ENCODE measurements around the gene PRDM15. TPM values are rescaled to one million over a fixed set of nuclear protein-coding genes. Genes with fewer than 3 reads are reported as not detected.

PRDM15 gene
- polyA plus RNA-seq, 4 donors, result 3.6 to 5.1 (median 4.3) TPM

GRCh38 chr21:41843584-41843983 lies 35.6 kb downstream of the PRDM15 start:
- no peak overlapping the region for H3K4me3 ChIP-seq (ENCODE audit: low read depth in 1 of 3, low read length in 3 of 3)
- 92 to 97% (median 96%) methylated on average over 2 of the region's 2 CpGs for WGBS, 3 donors

GRCh38 chr21:41840880-41841279 lies 38.3 kb downstream of the PRDM15 start:
- H3K4me3 ChIP-seq (ENCODE audit: low read depth in 1 of 3, low read length in 3 of 3), result no peak overlapping the region
- H3K27ac ChIP-seq (ENCODE audit: low read depth in 1 of 3, low read length in 2 of 3), result no peak overlapping the region
- DNase-seq (no peak), FAIRE-seq (no peak)
- no peaks in the 10 kb centered on the region for H3K27me3 ChIP-seq (ENCODE audit: control insufficient read depth in 3 of 3, insufficient read depth in 3 of 3, low read length in 3 of 3)
- 93 to 100% (median 100%) methylated on average over 1 of the region's 1 CpG for WGBS, 3 donors
- H3K4me1 ChIP-seq (ENCODE audit: control insufficient read depth in 3 of 3, insufficient read depth in 2 of 3, low read depth in 1 of 3, low read length in 2 of 3), result no peaks in the 10 kb centered on the region
- peaks cover 6 to 38% (median 6%) of the 10 kb centered on the region in 3 donors for H3K36me3 ChIP-seq (ENCODE audit: control insufficient read depth in 3 of 3, insufficient read depth in 2 of 3, low read depth in 1 of 3, low read length in 3 of 3)
- no peaks in the 10 kb centered on the region for H3K9me3 ChIP-seq (ENCODE audit: control insufficient read depth in 2 of 2, insufficient read depth in 1 of 2, low read depth in 1 of 2, low read length in 1 of 2)

More at GRCh38 chr21:41843584-41843983, 35.6 kb downstream of the PRDM15 start:
- no peaks in the 10 kb centered on the region for H3K9me3 ChIP-seq (ENCODE audit: control insufficient read depth in 2 of 2, insufficient read depth in 1 of 2, low read depth in 1 of 2, low read length in 1 of 2)
- peaks cover 0 to 43% (median 0%) of the 10 kb centered on the region in 3 donors for H3K36me3 ChIP-seq (ENCODE audit: control insufficient read depth in 3 of 3, insufficient read depth in 2 of 3, low read depth in 1 of 3, low read length in 3 of 3)
- H3K27ac ChIP-seq (ENCODE audit: low read depth in 1 of 3, low read length in 2 of 3), result no peak overlapping the region
- FAIRE-seq (no peak), DNase-seq (no peak)
- H3K4me1 ChIP-seq (ENCODE audit: control insufficient read depth in 3 of 3, insufficient read depth in 2 of 3, low read depth in 1 of 3, low read length in 2 of 3), result no peaks in the 10 kb centered on the region
- H3K27me3 ChIP-seq (ENCODE audit: control insufficient read depth in 3 of 3, insufficient read depth in 3 of 3, low read length in 3 of 3), result no peaks in the 10 kb centered on the region

GRCh38 chr21:41839387-41840000 lies 39.6 kb downstream of the PRDM15 start:
- no peak for FAIRE-seq

DNA sequence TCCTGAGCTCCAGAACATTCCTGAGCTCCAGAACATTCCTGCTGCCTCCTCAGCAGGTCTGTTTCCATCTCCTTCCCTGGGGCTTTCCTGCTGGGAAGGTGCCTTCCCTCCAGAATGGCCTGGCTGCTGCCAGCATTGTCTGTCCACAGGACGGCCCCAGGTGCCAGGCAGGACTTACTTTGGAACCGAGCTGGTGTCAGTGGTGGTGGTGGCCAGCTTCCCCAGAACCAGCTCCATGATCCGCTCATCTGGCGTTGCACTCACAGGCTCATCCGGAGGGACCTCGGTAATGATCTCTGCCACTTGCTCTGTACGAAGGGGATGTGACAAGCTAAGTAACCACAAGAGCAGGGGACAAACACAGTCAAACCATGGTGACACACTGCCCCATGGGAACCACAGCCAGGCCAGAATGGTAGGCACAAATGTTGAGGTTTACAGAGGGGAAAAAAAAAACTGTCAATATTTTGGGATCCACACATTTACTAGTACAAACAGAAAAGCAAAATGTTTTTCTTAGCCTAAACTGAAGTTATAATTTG lies 41.3 kb downstream of the PRDM15 start:
- H3K4me1 ChIP-seq (ENCODE audit: control insufficient read depth in 3 of 3, insufficient read depth in 2 of 3, low read depth in 1 of 3, low read length in 2 of 3), result no peaks in the 10 kb centered on the region
- no peaks in the 10 kb centered on the region for H3K27me3 ChIP-seq (ENCODE audit: control insufficient read depth in 3 of 3, insufficient read depth in 3 of 3, low read length in 3 of 3)
- H3K4me3 ChIP-seq (ENCODE audit: low read depth in 1 of 3, low read length in 3 of 3), result no peak overlapping the region
- DNase-seq (no peak), FAIRE-seq (no peak)
- 76 to 90% (median 80%) methylated on average over 7 of the region's 7 CpGs for WGBS, 3 donors
- no peaks in the 10 kb centered on the region for H3K9me3 ChIP-seq (ENCODE audit: control insufficient read depth in 2 of 2, insufficient read depth in 1 of 2, low read depth in 1 of 2, low read length in 1 of 2)
- H3K27ac ChIP-seq (ENCODE audit: low read depth in 1 of 3, low read length in 2 of 3), result no peak overlapping the region
- peaks cover 10 to 55% (median 21%) of the 10 kb centered on the region in 3 donors for H3K36me3 ChIP-seq (ENCODE audit: control insufficient read depth in 3 of 3, insufficient read depth in 2 of 3, low read depth in 1 of 3, low read length in 3 of 3)

More at GRCh38 chr21:41839387-41840000, 39.6 kb downstream of the PRDM15 start:
- Histone ChIP-seq H3K27me3 (ENCODE audit: control insufficient read depth in 3 of 3, insufficient read depth in 3 of 3, low read length in 3 of 3) (no peaks in the 10 kb centered on the region), H3K27ac (ENCODE audit: low read depth in 1 of 3, low read length in 2 of 3) (no peak overlapping the region), H3K4me3 (ENCODE audit: low read depth in 1 of 3, low read length in 3 of 3) (no peak overlapping the region), H3K4me1 (ENCODE audit: control insufficient read depth in 3 of 3, insufficient read depth in 2 of 3, low read depth in 1 of 3, low read length in 2 of 3) (no peaks in the 10 kb centered on the region), H3K9me3 (ENCODE audit: control insufficient read depth in 2 of 2, insufficient read depth in 1 of 2, low read depth in 1 of 2, low read length in 1 of 2) (no peaks in the 10 kb centered on the region), H3K36me3 (ENCODE audit: control insufficient read depth in 3 of 3, insufficient read depth in 2 of 3, low read depth in 1 of 3, low read length in 3 of 3) (peaks cover 10 to 44% (median 12%) of the 10 kb centered on the region in 3 donors)
- DNase-seq, result no peak
- 90 to 96% (median 94%) methylated on average over 20 to 21 of the region's 21 CpGs for WGBS, 3 donors

DNA sequence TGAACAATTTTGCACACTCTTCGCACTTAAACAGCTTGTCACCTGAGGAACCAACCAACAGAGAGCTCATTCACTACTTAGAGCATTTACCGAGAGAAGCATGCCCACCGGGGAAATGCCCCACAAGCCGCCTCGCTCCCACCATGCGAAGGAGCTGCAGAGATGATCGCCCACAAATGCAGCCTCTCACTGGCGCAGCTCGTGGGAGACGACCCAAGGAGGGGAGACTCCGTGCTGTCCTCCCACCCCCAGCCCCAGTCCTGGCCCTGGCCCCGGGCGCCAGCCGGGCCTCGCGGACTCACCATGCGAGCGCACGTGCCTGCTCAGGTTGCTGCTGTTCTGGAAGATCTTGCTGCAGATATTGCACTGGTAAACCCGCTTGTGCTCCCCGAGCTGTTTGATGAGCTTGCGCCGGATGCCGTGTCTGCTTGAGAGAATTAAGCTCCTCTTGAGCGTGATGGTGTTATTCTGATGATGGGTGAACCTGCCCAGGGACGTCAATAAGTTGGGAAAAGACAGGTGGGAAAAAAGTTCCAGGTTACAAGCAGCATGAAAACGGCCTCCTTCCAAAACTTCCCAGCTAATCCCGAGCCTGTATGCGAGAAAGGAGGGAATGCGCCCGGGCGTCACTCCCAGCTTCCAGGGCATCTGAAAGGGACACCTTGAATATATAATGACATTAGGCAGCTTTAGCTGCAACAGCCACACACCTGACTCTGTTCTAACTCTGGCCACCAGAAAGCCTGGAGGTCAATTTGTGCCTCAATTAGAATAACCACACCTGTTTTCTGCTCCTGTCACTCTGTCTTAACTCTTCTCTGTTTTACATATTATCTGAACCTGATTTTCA lies 42.8 kb downstream of the PRDM15 start:
- no peak for DNase-seq
- H3K27ac ChIP-seq (ENCODE audit: low read depth in 1 of 3, low read length in 2 of 3), result no peak overlapping the region
- no peak for FAIRE-seq
- peaks cover 10 to 64% (median 21%) of the 10 kb centered on the region in 3 donors for H3K36me3 ChIP-seq (ENCODE audit: control insufficient read depth in 3 of 3, insufficient read depth in 2 of 3, low read depth in 1 of 3, low read length in 3 of 3)
- no peaks in the 10 kb centered on the region for H3K4me1 ChIP-seq (ENCODE audit: control insufficient read depth in 3 of 3, insufficient read depth in 2 of 3, low read depth in 1 of 3, low read length in 2 of 3)
- H3K27me3 ChIP-seq (ENCODE audit: control insufficient read depth in 3 of 3, insufficient read depth in 3 of 3, low read length in 3 of 3), result no peaks in the 10 kb centered on the region
- no peak overlapping the region for H3K4me3 ChIP-seq (ENCODE audit: low read depth in 1 of 3, low read length in 3 of 3)
- no peaks in the 10 kb centered on the region for H3K9me3 ChIP-seq (ENCODE audit: control insufficient read depth in 2 of 2, insufficient read depth in 1 of 2, low read depth in 1 of 2, low read length in 1 of 2)
- WGBS, 3 donors, result 95 to 97% (median 95%) methylated on average over 32 of the region's 32 CpGs

DNA sequence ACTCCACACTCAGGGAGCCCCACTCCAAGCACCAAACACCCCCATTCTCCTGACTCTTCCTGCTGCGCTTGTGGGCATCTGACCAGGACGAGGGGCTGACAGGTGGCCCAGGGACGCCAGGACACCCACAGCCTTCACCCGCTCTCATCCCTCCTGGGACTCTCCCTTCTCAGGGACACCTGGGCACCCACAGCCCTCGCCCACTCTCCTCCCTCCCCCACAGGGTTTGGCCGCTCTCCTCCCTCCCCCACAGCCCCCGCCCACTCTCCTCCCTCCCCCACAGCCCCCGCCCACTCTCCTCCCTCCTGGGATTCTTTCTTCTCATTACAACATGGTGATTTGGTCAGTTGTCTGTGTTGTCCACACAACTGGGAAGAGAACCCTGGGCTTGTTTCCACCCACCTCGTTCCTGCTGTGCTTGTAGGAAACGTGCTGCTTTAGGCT lies 43.4 kb downstream of the PRDM15 start:
- no peaks in the 10 kb centered on the region for H3K9me3 ChIP-seq (ENCODE audit: control insufficient read depth in 2 of 2, insufficient read depth in 1 of 2, low read depth in 1 of 2, low read length in 1 of 2)
- 79 to 86% (median 81%) methylated on average over 9 to 10 of the region's 10 CpGs for WGBS, 3 donors
- no peak overlapping the region for H3K4me3 ChIP-seq (ENCODE audit: low read depth in 1 of 3, low read length in 3 of 3)
- H3K27me3 ChIP-seq (ENCODE audit: control insufficient read depth in 3 of 3, insufficient read depth in 3 of 3, low read length in 3 of 3), result no peaks in the 10 kb centered on the region
- no peak for FAIRE-seq
- no peaks in the 10 kb centered on the region for H3K4me1 ChIP-seq (ENCODE audit: control insufficient read depth in 3 of 3, insufficient read depth in 2 of 3, low read depth in 1 of 3, low read length in 2 of 3)
- H3K36me3 ChIP-seq (ENCODE audit: control insufficient read depth in 3 of 3, insufficient read depth in 2 of 3, low read depth in 1 of 3, low read length in 3 of 3), result peaks cover 10 to 71% (median 21%) of the 10 kb centered on the region in 3 donors
- H3K27ac ChIP-seq (ENCODE audit: low read depth in 1 of 3, low read length in 2 of 3), result no peak overlapping the region
- no peak for DNase-seq

GRCh38 chr21:41834926-41835663 lies 44.0 kb downstream of the PRDM15 start:
- Histone ChIP-seq H3K4me1 (ENCODE audit: control insufficient read depth in 3 of 3, insufficient read depth in 2 of 3, low read depth in 1 of 3, low read length in 2 of 3) (no peaks in the 10 kb centered on the region), H3K9me3 (ENCODE audit: control insufficient read depth in 2 of 2, insufficient read depth in 1 of 2, low read depth in 1 of 2, low read length in 1 of 2) (no peaks in the 10 kb centered on the region), H3K36me3 (ENCODE audit: control insufficient read depth in 3 of 3, insufficient read depth in 2 of 3, low read depth in 1 of 3, low read length in 3 of 3) (peaks cover 10 to 73% (median 21%) of the 10 kb centered on the region in 3 donors), H3K27me3 (ENCODE audit: control insufficient read depth in 3 of 3, insufficient read depth in 3 of 3, low read length in 3 of 3) (no peaks in the 10 kb centered on the region), H3K4me3 (ENCODE audit: low read depth in 1 of 3, low read length in 3 of 3) (no peak overlapping the region), H3K27ac (ENCODE audit: low read depth in 1 of 3, low read length in 2 of 3) (peak overlapping the region in 1 of 3 donors; percentile 28)
- DNase-seq (no peak), FAIRE-seq (no peak)
- 95 to 96% (median 96%) methylated on average over 42 of the region's 42 CpGs for WGBS, 3 donors

Data from small intestine (tissue), 7 donors.